Articular chondrocyte of knee joint (primary cell): ENCODE results near the gene ASCC3. TPM values are rescaled to one million over a fixed set of nuclear protein-coding genes. Genes with fewer than 3 reads are reported as not detected.

Source experiments
- total RNA-seq: library from RNA; depleted of rRNA; stranded (reverse); fragments of >200 nt; gene quantifications from 2 replicates; pipeline ENCODE4 v1.2.3, GENCODE V29; 2012

ASCC3 gene
- total RNA-seq = 78.4 and 90.3 TPM in 2 replicates

DNA sequence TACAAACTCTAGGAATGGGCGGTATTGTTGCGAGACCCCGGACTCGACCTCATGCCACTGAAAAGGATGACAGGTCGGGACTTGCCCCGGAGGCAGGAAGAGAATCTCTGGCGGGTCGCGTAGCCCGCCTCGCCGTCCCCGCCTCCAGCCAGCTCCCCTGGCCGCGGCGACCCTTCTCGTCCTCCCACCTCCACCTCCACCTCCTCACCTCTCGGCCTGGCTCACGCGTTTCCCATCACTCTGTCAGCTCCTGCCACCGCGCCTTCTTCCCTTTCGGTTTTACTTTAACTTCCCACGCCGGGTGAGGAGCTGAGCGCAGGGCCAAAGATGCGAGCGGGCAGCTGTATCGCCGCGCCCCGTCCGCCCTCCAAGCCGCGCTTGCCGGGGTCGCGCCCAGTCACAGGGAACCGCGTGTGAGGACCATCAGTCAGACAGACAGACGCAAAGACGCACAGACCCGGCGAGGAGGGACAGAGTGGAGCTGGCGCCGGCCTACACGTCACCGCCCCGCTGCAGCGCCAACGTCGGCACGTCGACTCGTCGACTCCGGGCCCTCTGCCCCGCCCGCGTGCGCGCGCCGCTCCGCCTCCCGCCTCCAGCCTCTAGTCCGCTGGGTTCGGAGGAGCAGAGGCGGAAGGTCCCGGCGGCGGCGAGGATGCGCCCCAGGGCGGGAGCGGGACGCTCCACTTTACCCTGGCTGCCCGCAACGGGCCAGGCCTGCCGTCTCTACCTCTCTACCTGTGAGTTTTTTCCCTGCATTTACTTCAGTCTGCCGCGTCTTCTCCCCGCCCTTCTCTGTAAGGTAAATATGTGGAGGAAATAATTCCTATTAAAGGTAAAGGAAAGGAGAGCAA lies at the start of gene ASCC3:
Gene ASCC3 (minus strand): TSS at position 477 of the 854 bp plus-strand sequence. CDS start 13,332 bp downstream, outside the sequence.

DNA sequence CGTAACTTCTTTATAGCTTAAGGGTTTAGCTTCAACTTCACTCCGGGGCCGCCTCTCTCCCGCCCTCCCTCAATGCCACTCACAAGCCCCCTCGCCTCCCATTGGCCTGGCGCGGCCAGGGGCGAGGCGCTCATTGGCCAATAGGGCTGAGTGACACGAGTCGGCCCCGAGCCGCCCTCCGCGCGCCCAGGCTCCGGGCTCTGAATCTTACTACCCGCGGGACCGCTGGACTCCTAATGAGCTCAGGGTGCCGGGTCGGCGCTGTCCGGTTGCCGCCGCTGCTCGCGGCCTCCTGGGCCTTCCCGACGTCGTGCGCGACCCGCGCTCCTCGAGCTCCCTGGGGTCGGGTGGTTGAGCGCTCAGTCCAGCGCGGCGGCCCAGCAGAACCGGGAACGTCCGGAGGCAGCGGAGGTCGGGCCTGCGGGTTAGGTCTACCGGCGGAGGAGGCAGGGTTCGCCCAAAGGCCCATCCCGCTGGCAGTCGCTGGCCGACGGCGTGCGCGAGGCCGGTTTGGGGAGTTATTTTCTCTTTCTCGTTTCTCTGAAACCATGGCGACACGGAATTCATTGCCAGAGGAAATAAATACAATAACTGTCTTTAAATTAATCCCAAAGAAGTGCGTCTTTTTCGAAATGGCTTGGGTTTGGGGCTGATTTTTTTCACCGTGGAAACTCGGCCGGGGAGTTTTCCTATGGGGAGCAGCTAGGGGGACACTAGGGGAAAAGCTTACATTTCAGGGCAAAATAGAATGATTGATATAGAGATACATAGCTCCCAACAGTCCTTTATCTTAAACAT lies 416.0 kb downstream of the ASCC3 start, which contains the start of gene SIM1:
Gene SIM1 (minus strand): TSS at position 19 of the 798 bp plus-strand sequence. CDS start 1,453 bp downstream, outside the sequence.

